ENCODE results near the gene NRGN. TPM values are rescaled to one million over a fixed set of nuclear protein-coding genes. Genes with fewer than 3 reads are reported as not detected.

NRGN gene
- total and polyA plus RNA-seq, 2 of the 8 experiments (the other 6 are each of a cell fraction or from before 2014, with no cell fraction given), result 0.60 to 1.0 TPM

DNA sequence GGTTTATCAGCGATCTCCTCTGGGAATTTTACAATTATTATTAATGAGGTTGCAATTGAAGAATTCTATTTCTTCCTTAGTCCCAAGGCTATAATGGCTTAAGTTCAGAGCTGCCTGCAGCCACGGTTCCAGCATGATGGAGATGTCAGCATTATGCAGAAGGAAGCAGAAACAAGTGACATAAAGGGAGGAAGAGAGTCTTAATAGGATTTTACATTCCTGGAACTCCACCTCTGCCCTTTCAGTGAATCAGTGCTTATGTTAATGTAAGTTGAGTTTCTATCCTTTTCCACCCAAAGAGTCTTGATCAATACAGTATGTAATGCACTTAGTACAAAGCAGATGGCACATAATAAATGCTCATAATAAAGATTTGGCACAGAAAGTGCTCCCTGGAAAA, 11.6 kb upstream of the NRGN start:
- TF ChIP-seq CHD1 (IDR thresholded peaks at IDR 0.05; ENCODE audit: low read depth, low read length) (no peak), RBBP5 (IDR thresholded peaks at IDR 0.05; ENCODE audit: borderline replicate concordance, low read depth, low read length) (no peak), TBP (IDR thresholded peaks at IDR 0.05; ENCODE audit: low read depth, low read length) (no peak), CREB1 (IDR thresholded peaks at IDR 0.05) (no peak), RFX5 (IDR thresholded peaks at IDR 0.05; ENCODE audit: borderline replicate concordance, low read depth, low read length) (no peak), JUND (IDR thresholded peaks at IDR 0.05; ENCODE audit: low read length) (no peak), ASH2L (IDR thresholded peaks at IDR 0.05; ENCODE audit: low read length) (no peak), SRF (IDR thresholded peaks at IDR 0.05; ENCODE audit: low read depth, low read length) (no peak), CBX8 (IDR thresholded peaks at IDR 0.05; ENCODE audit: borderline replicate concordance, low read depth, low read length) (no peak), TCF12 (IDR thresholded peaks at IDR 0.05; ENCODE audit: low read depth, low read length) (no peak), SIN3A (conservative IDR thresholded peaks at IDR 0.05 in 1 of 2, IDR thresholded peaks at IDR 0.05 in 1 of 2; ENCODE audit: low read depth in 1 of 2, low read length in 2 of 2) (no peak), MAFK (IDR thresholded peaks at IDR 0.05; ENCODE audit: low read depth, low read length) (no peak)
- TF ChIP-seq, protein P1, sequence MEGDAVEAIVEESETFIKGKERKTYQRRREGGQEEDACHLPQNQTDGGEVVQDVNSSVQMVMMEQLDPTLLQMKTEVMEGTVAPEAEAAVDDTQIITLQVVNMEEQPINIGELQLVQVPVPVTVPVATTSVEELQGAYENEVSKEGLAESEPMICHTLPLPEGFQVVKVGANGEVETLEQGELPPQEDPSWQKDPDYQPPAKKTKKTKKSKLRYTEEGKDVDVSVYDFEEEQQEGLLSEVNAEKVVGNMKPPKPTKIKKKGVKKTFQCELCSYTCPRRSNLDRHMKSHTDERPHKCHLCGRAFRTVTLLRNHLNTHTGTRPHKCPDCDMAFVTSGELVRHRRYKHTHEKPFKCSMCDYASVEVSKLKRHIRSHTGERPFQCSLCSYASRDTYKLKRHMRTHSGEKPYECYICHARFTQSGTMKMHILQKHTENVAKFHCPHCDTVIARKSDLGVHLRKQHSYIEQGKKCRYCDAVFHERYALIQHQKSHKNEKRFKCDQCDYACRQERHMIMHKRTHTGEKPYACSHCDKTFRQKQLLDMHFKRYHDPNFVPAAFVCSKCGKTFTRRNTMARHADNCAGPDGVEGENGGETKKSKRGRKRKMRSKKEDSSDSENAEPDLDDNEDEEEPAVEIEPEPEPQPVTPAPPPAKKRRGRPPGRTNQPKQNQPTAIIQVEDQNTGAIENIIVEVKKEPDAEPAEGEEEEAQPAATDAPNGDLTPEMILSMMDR (IDR thresholded peaks at IDR 0.05; ENCODE audit: control extremely low read depth in 1 of 3, insufficient read depth in 1 of 3, low read depth in 1 of 3, low read length in 3 of 3), result no peak
- H3K79me1 ChIP-seq (ENCODE audit: low read depth, low read length), result no peaks in the 10 kb centered on the region
- H2AFZ ChIP-seq (ENCODE audit: low read length), result no peak overlapping the region
- H4K5ac ChIP-seq (ENCODE audit: insufficient read length, low read depth, low read length), result no peak overlapping the region
- no peak overlapping the region for H3K9ac ChIP-seq (replicated peaks in 1 of 4; ENCODE audit: extremely low read depth in 1 of 4, low read depth in 3 of 4, low read length in 3 of 4)
- no peak overlapping the region for H2BK20ac ChIP-seq (ENCODE audit: low read length)
- H4K20me1 ChIP-seq (replicated peaks in 1 of 2; ENCODE audit: control insufficient read depth in 1 of 2, insufficient read depth in 2 of 2, low read length in 2 of 2), result peaks cover 0 to 2% of the 10 kb centered on the region in 2 experiments
- no peak overlapping the region for H4K91ac ChIP-seq (replicated peaks; ENCODE audit: insufficient read length, low read length)
- no peak for DNase-seq (ENCODE audit: low read depth in 1 of 2, low spot score in 2 of 2)
- WGBS, 2 experiments (ENCODE audit: extremely low coverage in 1 of 2, insufficient coverage in 1 of 2, insufficient read length in 1 of 2, insufficient replicate concordance in 2 of 2, low coverage in 1 of 2, low lambda C conversion rate in 2 of 2, missing lambda C conversion rate in 1 of 2), result 82% methylated on average over 2 of the region's 2 CpGs; no CpG with 5 or more reads in 1 of the 2 experiments
- no peaks in the 10 kb centered on the region for H3K36me3 ChIP-seq (ENCODE audit: control insufficient read depth in 2 of 4, insufficient read depth in 4 of 4, low read length in 3 of 4)
- H2AK5ac ChIP-seq (ENCODE audit: low read depth, low read length), result no peak overlapping the region
- H3K23me2 ChIP-seq (ENCODE audit: low read depth, low read length), result no peaks in the 10 kb centered on the region; the same call in 1 of the 2 replicates
- no peak overlapping the region for H3K27ac ChIP-seq (ENCODE audit: low read depth, low read length)
- H3K4me1 ChIP-seq (replicated peaks in 1 of 4; ENCODE audit: control insufficient read depth in 3 of 4, insufficient read depth in 4 of 4, low read length in 3 of 4), result peaks cover 8 to 15% (median 10%) of the 10 kb centered on the region in 4 experiments
- H3K14ac ChIP-seq (ENCODE audit: insufficient read length), result no peak overlapping the region
- H4K8ac ChIP-seq (ENCODE audit: extremely low read depth, insufficient read depth, low read length), result no peak overlapping the region
- peaks cover 0 to 16% (median 11%) of the 10 kb centered on the region in 4 experiments; a peak in 5 of 7 replicates for H3K27me3 ChIP-seq (replicated peaks in 1 of 4; ENCODE audit: control insufficient read depth in 3 of 4, extremely low read depth in 1 of 4, insufficient read depth in 3 of 4, low read length in 3 of 4)
- H3K4me3 ChIP-seq (ENCODE audit: extremely low read depth in 1 of 4, insufficient read depth in 2 of 4, low read depth in 3 of 4, low read length in 4 of 4), result no peak overlapping the region
- no peak overlapping the region for H2BK15ac ChIP-seq (ENCODE audit: low read length)
- H2BK5ac ChIP-seq (ENCODE audit: low read depth, low read length), result no peak overlapping the region
- ChIA-PET POLR2A (ENCODE audit: partially characterized antibody) (no interaction called here), CTCF (ENCODE audit: partially characterized antibody) (interaction anchor here (1.2 kb wide), 1 partner anchor 138 kb away, joined by 3 read pairs; no protein-coding TSS in a partner anchor)
- H2BK120ac ChIP-seq (replicated peaks; ENCODE audit: low read depth, low read length), result no peak overlapping the region
- no peak overlapping the region for H3K4me2 ChIP-seq (ENCODE audit: insufficient read depth in 1 of 2, low read depth in 2 of 2, low read length in 2 of 2)
- FAIRE-seq, result no peak
- H3K18ac ChIP-seq (ENCODE audit: extremely low read depth, low read length), result no peak overlapping the region
- no peaks in the 10 kb centered on the region for H3K9me3 ChIP-seq (ENCODE audit: insufficient read depth in 2 of 2, low read depth in 1 of 2, low read length in 1 of 2)
- H3K56ac ChIP-seq (replicated peaks; ENCODE audit: insufficient read length, low read depth, low read length), result no peak overlapping the region
- no peak overlapping the region for H2BK12ac ChIP-seq (ENCODE audit: low read depth, low read length)
- H3K79me2 ChIP-seq (ENCODE audit: control insufficient read depth in 1 of 2, insufficient read depth in 2 of 2, low read length in 2 of 2), result no peaks in the 10 kb centered on the region
- no peak overlapping the region for H3K23ac ChIP-seq (ENCODE audit: insufficient read length)
- H3K4ac ChIP-seq (replicated peaks; ENCODE audit: insufficient read length, low read depth, low read length), result no peak overlapping the region
